ENCODE results near the gene SLC10A7. TPM values are rescaled to one million over a fixed set of nuclear protein-coding genes. Genes with fewer than 3 reads are reported as not detected.
A peak's percentile ranks its signal among the peaks of the same experiment; 100 is the strongest.

Gene SLC10A7
- total RNA-seq, 1 donor from 2014 or later: 8.9 TPM

DNA sequence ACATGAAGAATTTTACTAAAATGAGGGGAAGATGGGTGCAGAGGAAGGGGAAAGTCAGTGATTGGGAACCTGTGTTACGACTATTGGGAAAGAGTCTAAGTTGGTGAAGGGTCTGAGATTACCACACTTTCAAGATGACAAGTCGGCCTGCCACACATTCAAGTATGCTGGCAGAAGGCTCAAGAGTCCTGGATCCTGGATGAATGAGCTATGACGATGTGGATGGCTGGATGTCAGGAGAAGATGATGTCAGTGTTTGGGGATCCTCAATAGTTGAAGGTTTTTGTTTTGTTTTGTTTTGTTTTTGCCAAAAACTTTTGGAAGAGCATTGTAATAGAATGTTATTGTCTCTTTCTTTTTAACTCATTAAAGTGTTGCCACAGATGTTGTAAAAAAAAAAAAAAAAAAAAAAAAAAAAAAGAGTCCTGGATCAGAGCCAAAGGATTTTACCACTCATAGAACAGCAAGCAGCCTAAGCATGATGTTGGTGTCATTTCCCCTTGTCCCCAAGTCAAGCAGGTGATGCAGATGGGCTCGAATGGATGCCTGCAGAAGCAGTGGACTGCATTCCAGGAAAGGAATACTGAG, 186.8 kb downstream of the SLC10A7 start:
- no peak overlapping the region for H3K9ac ChIP-seq (ENCODE audit: low read length)
- H3K4me1 Mint-ChIP-seq (ENCODE audit: low read depth, unreplicated experiment): peaks cover 8% of the 10 kb centered on the region

GRCh38 chr4:146333895-146334262, 187.9 kb downstream of the SLC10A7 start:
- Histone ChIP-seq H4K20me1 (ENCODE audit: insufficient read depth, low read length) (no peaks in the 10 kb centered on the region), H2AFZ (ENCODE audit: low read depth, low read length) (no peak overlapping the region), H3K4me2 (ENCODE audit: low read length) (peak overlapping the region; percentile 77), H3K36me3 (ENCODE audit: insufficient read depth, low read length) (no peaks in the 10 kb centered on the region), H3K4me3 (ENCODE audit: insufficient read depth, low read depth, low read length) (peak overlapping the region; percentile 16), H3K9me3 (ENCODE audit: insufficient read depth, low read depth, low read length) (no peaks in the 10 kb centered on the region), H3K79me2 (ENCODE audit: insufficient read depth, low read length) (no peaks in the 10 kb centered on the region), H3K27ac (ENCODE audit: low read depth, low read length) (no peak overlapping the region), H3K9ac (ENCODE audit: low read length) (peak overlapping the region; percentile 20), H3K27me3 (ENCODE audit: insufficient read depth, low read length) (no peaks in the 10 kb centered on the region), H3K4me1 (ENCODE audit: insufficient read depth, low read length) (peaks cover 39% of the 10 kb centered on the region)
- Mint-ChIP-seq H3K9me3 (ENCODE audit: unreplicated experiment) (no peaks in the 10 kb centered on the region), H3K27ac (ENCODE audit: unreplicated experiment) (no peak overlapping the region), H3K4me1 (ENCODE audit: low read depth, unreplicated experiment) (peaks cover 14% of the 10 kb centered on the region), H3K36me3 (ENCODE audit: low read depth, unreplicated experiment) (no peaks in the 10 kb centered on the region), H3K27me3 (ENCODE audit: low read depth, unreplicated experiment) (no peaks in the 10 kb centered on the region), H3K4me3 (ENCODE audit: unreplicated experiment) (no peak overlapping the region)
- no peak for FAIRE-seq
- TF ChIP-seq CTCF (IDR thresholded peaks at IDR 0.05; ENCODE audit: insufficient read depth, low read depth, low read length): no peak
- no peak for TF ChIP-seq EZH2 (IDR thresholded peaks at IDR 0.05; ENCODE audit: insufficient read depth, low read length)
- DNase-seq (ENCODE audit: low read depth): no peak

More for the DNA sequence above, 186.8 kb downstream of the SLC10A7 start:
- H4K20me1 ChIP-seq (ENCODE audit: insufficient read depth, low read length): no peaks in the 10 kb centered on the region
- H3K4me3 ChIP-seq (ENCODE audit: insufficient read depth, low read depth, low read length): no peak overlapping the region
- Mint-ChIP-seq H3K27ac (ENCODE audit: unreplicated experiment) (no peak overlapping the region), H3K4me3 (ENCODE audit: unreplicated experiment) (no peak overlapping the region), H3K9me3 (ENCODE audit: unreplicated experiment) (no peaks in the 10 kb centered on the region), H3K36me3 (ENCODE audit: low read depth, unreplicated experiment) (no peaks in the 10 kb centered on the region), H3K27me3 (ENCODE audit: low read depth, unreplicated experiment) (no peaks in the 10 kb centered on the region)
- H3K4me2 ChIP-seq (ENCODE audit: low read length): no peak overlapping the region
- H2AFZ ChIP-seq (ENCODE audit: low read depth, low read length): no peak overlapping the region
- no peaks in the 10 kb centered on the region for H3K36me3 ChIP-seq (ENCODE audit: insufficient read depth, low read length)
- H3K27me3 ChIP-seq (ENCODE audit: insufficient read depth, low read length): no peaks in the 10 kb centered on the region
- DNase-seq (ENCODE audit: low read depth): no peak
- peaks cover 29% of the 10 kb centered on the region for H3K4me1 ChIP-seq (ENCODE audit: insufficient read depth, low read length)
- no peak overlapping the region for H3K27ac ChIP-seq (ENCODE audit: low read depth, low read length)
- peak; percentile 76 for FAIRE-seq
- TF ChIP-seq CTCF (IDR thresholded peaks at IDR 0.05; ENCODE audit: insufficient read depth, low read depth, low read length) (no peak), EZH2 (IDR thresholded peaks at IDR 0.05; ENCODE audit: insufficient read depth, low read length) (no peak)
- H3K9me3 ChIP-seq (ENCODE audit: insufficient read depth, low read depth, low read length): no peaks in the 10 kb centered on the region
- no peaks in the 10 kb centered on the region for H3K79me2 ChIP-seq (ENCODE audit: insufficient read depth, low read length)

DNA sequence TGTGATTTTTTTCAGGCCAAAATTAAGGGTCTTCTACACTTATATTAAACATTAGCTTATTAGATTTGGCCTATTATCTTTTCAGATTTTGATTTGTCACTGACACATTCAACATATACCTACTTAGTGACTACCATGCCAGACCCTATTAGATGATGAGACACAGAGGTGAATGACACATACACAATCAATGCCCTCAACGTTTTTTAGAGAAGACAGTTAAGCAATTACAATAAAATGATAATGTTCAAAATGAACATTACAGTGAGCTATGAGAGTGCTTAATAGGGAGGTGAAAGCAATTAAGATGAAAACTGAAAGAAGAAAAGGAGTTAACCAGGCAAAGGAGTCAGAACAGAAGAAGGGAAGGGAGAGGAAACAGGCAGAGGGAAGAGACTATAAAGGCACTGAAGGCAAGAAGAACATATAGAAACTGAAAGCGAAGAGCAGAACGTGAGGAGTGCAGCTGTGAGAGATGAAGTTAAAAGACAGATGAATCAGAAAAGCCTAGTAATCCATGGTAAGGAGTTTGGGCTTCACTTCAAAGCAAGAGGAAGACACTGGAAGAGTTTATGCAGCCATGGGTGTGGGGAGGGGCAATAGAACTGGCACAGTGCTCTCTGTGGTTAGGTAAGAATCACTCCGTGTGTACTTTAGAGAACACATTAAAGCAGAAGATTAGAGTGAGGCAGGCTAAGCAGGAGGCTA, 188.4 kb downstream of the SLC10A7 start:
- DNase-seq (ENCODE audit: low read depth) (peak; percentile 89), FAIRE-seq (peak; percentile 84)
- peak overlapping the region; percentile 12 for H3K27ac ChIP-seq (ENCODE audit: low read depth, low read length)
- H4K20me1 ChIP-seq (ENCODE audit: insufficient read depth, low read length): no peaks in the 10 kb centered on the region
- H3K79me2 ChIP-seq (ENCODE audit: insufficient read depth, low read length): no peaks in the 10 kb centered on the region
- H2AFZ ChIP-seq (ENCODE audit: low read depth, low read length): no peak overlapping the region
- H3K36me3 ChIP-seq (ENCODE audit: insufficient read depth, low read length): no peaks in the 10 kb centered on the region
- peak overlapping the region; percentile 16 for H3K4me3 ChIP-seq (ENCODE audit: insufficient read depth, low read depth, low read length)
- Mint-ChIP-seq H3K27ac (ENCODE audit: unreplicated experiment) (no peak overlapping the region), H3K9me3 (ENCODE audit: unreplicated experiment) (no peaks in the 10 kb centered on the region), H3K4me3 (ENCODE audit: unreplicated experiment) (no peak overlapping the region), H3K27me3 (ENCODE audit: low read depth, unreplicated experiment) (no peaks in the 10 kb centered on the region), H3K36me3 (ENCODE audit: low read depth, unreplicated experiment) (no peaks in the 10 kb centered on the region), H3K4me1 (ENCODE audit: low read depth, unreplicated experiment) (peaks cover 19% of the 10 kb centered on the region)
- peak overlapping the region; percentile 77 for H3K4me2 ChIP-seq (ENCODE audit: low read length)
- no peaks in the 10 kb centered on the region for H3K9me3 ChIP-seq (ENCODE audit: insufficient read depth, low read depth, low read length)
- H3K27me3 ChIP-seq (ENCODE audit: insufficient read depth, low read length): no peaks in the 10 kb centered on the region
- TF ChIP-seq EZH2 (IDR thresholded peaks at IDR 0.05; ENCODE audit: insufficient read depth, low read length) (no peak), CTCF (IDR thresholded peaks at IDR 0.05; ENCODE audit: insufficient read depth, low read depth, low read length) (no peak)
- peak overlapping the region; percentile 20 for H3K9ac ChIP-seq (ENCODE audit: low read length)
- H3K4me1 ChIP-seq (ENCODE audit: insufficient read depth, low read length): peaks cover 44% of the 10 kb centered on the region
